NB4 (cell line): ENCODE results near the gene CFAP65.

ENCODE experiments used
- DNase-seq: peaks from one replicate; pipeline ENCODE4 v3.0.0; 2010; ENCODE audit warnings: low read depth
- H3K4me3 ChIP-seq: one replicate; pipeline ENCODE4 v1.5.1; 2011; ENCODE audit warnings: mild to moderate bottlenecking, low read depth, low read length, moderate library complexity
- CTCF ChIP-seq: IDR thresholded peaks from one replicate; pipeline ENCODE4 v1.5.1; 2012; ENCODE audit warnings: low read depth, low read length
- MYC ChIP-seq: IDR thresholded peaks from 2 replicates; pipeline ENCODE4 v1.6.1; 2011; ENCODE audit warnings: low read depth, low read length
- POLR2A ChIP-seq: IDR thresholded peaks from 2 replicates; pipeline ENCODE4 v1.6.1; 2011; ENCODE audit warnings: mild to moderate bottlenecking; ENCODE audit not compliant: insufficient read length; ENCODE audit errors: extremely low read depth
- TF ChIP-seq, protein P1 (sequence below): IDR thresholded peaks from 2 replicates; pipeline ENCODE4 v1.6.1; 2011; ENCODE audit warnings: low read depth, low read length

Gene CFAP65

DNA sequence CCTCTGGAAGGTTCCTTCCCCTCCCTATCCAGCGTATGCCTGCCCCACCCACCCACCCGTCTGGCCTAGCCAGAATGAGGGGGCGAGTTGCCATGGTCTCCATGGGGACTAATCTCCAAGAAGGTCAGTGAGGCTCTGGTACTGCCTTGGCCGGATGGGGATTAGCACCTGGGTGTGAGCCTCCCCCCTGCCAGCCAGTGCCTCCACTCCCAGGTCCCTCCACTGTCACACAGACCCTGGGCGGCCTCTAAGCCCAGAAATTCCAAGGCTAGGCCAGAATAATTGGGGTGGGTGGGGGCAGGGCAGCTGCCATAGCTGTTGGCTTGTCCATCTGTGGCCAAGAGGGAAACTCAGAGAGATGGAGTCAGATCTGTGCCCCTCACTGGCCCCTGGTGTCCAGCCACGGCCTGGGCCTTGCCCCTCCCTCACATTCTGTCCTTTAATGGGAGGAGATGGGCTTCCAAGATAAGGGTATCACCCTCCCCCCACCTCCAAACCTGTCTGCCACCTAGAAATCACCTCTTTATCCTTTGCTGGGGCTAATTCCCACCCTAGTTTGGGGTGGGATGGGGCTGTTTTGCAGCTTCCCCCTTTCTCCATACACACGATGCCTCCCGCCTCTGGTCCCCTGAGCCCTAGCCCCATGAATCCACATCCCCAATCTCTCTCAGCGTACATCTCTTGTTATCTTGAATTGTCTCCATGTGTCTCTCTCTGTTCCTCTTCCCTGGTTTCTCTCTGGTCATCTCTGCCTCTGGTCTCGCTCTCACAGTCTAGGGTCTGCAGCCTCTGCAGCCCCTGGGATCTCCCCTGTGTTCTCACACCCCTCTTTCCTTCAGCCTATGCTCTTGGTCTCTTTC lies 42.1 kb downstream of the CFAP65 start:
- no peak for DNase-seq
- no peak for TF ChIP-seq CTCF
- TF ChIP-seq, protein P1, sequence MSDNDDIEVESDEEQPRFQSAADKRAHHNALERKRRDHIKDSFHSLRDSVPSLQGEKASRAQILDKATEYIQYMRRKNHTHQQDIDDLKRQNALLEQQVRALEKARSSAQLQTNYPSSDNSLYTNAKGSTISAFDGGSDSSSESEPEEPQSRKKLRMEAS = no peak
- no peak for TF ChIP-seq POLR2A
- TF ChIP-seq MYC = no peak
- H3K4me3 ChIP-seq = no peak overlapping the region

GRCh38 chr2:218998414-218999002 lies 42.8 kb downstream of the CFAP65 start:
- no peak for DNase-seq
- TF ChIP-seq POLR2A = no peak
- TF ChIP-seq CTCF = no peak
- no peak for TF ChIP-seq MYC
- TF ChIP-seq, protein P1 = no peak
- H3K4me3 ChIP-seq = no peak overlapping the region

- H3K4me3 ChIP-seq = no peak overlapping the region
- TF ChIP-seq CTCF = no peak
- TF ChIP-seq, protein P1 = no peak
- no peak for DNase-seq
Observed at GRCh38 chr2:218997731-218998130, 43.6 kb downstream of the CFAP65 start.

DNA sequence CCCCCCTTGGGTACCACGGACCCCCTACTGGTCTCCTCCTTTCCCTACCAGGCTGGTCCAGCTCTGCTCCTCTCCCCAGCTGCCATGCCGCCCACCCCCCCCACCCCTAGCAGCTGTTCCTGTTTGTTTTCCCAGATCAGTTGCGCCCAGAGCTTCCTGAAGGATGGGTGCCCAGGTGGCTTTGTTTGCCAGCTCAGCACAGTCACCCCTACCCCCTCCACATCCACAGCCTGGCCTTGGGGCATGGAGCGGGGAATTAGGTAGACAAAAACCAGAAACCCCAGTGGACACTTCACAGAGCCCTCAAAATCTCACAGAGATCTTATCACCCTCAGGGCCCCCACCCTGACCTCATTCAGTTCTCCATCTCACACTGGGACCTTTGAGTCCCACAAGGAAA lies 44.4 kb downstream of the CFAP65 start:
- no peak for DNase-seq
- H3K4me3 ChIP-seq = no peak overlapping the region
- TF ChIP-seq CTCF = no peak
- no peak for TF ChIP-seq POLR2A
- no peak for TF ChIP-seq MYC
- TF ChIP-seq, protein P1 = no peak

- DNase-seq = peak; percentile 70
- no peak for TF ChIP-seq POLR2A
- TF ChIP-seq, protein P1 = 0 out of 2 replicates have a peak, but pooled peaks have one; percentile 12
- TF ChIP-seq CTCF = peak; percentile 71
- no peak for TF ChIP-seq MYC
- no peak overlapping the region for H3K4me3 ChIP-seq
Observed at GRCh38 chr2:218995972-218996711, 45.2 kb downstream of the CFAP65 start.
